Stimulated activated CD4-positive, alpha-beta T cell treated with anti-CD3 and anti-CD28 coated beads, TNF-alpha, amount 100 ng/mL, for 24 hours (primary cell): ENCODE data around the gene PEX26.
"Not testable (repeated sequence)": the region's sequence is repeated elsewhere in the genome, so short reads cannot be mapped to it uniquely, and the experiment has no call there.

Source experiments
- DNase-seq, 3 experiments: peaks; one replicate each; pipeline ENCODE4 v3.0.0-alpha.2; 2020; ENCODE audit warnings: low read depth in 3 of 3

PEX26 gene

GRCh38 chr22:18056807-18057474, 20.8 kb upstream of the PEX26 start:
- no peak for DNase-seq

- no peak for DNase-seq
Observed at GRCh38 chr22:18057568-18058209, 20.1 kb upstream of the PEX26 start.

GRCh38 chr22:18058371-18059093, 19.3 kb upstream of the PEX26 start:
- no peak for DNase-seq

GRCh38 chr22:18059094-18059417, 18.7 kb upstream of the PEX26 start:
- DNase-seq: no peak

GRCh38 chr22:18059473-18059872, 18.3 kb upstream of the PEX26 start:
- DNase-seq: no peak

GRCh38 chr22:18059991-18060390, 17.8 kb upstream of the PEX26 start:
- no peak for DNase-seq

- DNase-seq: no peak
Observed at GRCh38 chr22:18060646-18061620, 16.9 kb upstream of the PEX26 start.

GRCh38 chr22:18062421-18062820, 15.4 kb upstream of the PEX26 start:
- no peak for DNase-seq

- no peak for DNase-seq
Observed at GRCh38 chr22:18063306-18063705, 14.5 kb upstream of the PEX26 start.

- DNase-seq: not testable (repeated sequence)
Observed at GRCh38 chr22:18063715-18064114, 14.1 kb upstream of the PEX26 start.

GRCh38 chr22:18064636-18065035, 13.2 kb upstream of the PEX26 start:
- DNase-seq: no peak

GRCh38 chr22:18065256-18065655, 12.5 kb upstream of the PEX26 start:
- no peak for DNase-seq

- DNase-seq: no peak
Observed at GRCh38 chr22:18066181-18066859, 11.5 kb upstream of the PEX26 start.

GRCh38 chr22:18067121-18067520, 10.7 kb upstream of the PEX26 start:
- no peak for DNase-seq

- no peak for DNase-seq
Observed at GRCh38 chr22:18067548-18068341, 10.0 kb upstream of the PEX26 start.

- DNase-seq: no peak
Observed at GRCh38 chr22:18068381-18068988, 9.3 kb upstream of the PEX26 start.

GRCh38 chr22:18069041-18069440, 8.7 kb upstream of the PEX26 start:
- DNase-seq: no peak

- DNase-seq: no peak
Observed at GRCh38 chr22:18070041-18070440, 7.7 kb upstream of the PEX26 start.

GRCh38 chr22:18070556-18071306, 7.1 kb upstream of the PEX26 start:
- no peak for DNase-seq
